AG04450 (cell line): ENCODE results near the gene CNKSR3. TPM values are rescaled to one million over a fixed set of nuclear protein-coding genes. Genes with fewer than 3 reads are reported as not detected.
A peak's percentile ranks its signal among the peaks of the same experiment; 100 is the strongest.

Experiments
- CTCF ChIA-PET: fragments of 300-600, 350-600 bp; formaldehyde crosslinking; extraction: SDS; loops from one replicate; lab custom pipeline; 2022; ENCODE audit warnings: antibody characterized with exemption, inconsistent platforms; lab: Charles Lee
- POLR2A ChIA-PET: fragments of 350-600 bp; formaldehyde crosslinking; extraction: SDS; loops from one replicate; lab custom pipeline; 2021; ENCODE audit warnings: antibody characterized with exemption, inconsistent platforms; lab: Yijun Ruan, JAX
- DNase-seq: peaks from one replicate; pipeline ENCODE4 v3.0.0-alpha.2; 2011; ENCODE audit warnings: low read depth, low spot score
- H3K27ac ChIP-seq: one replicate; pipeline ENCODE4 v1.5.1; 2012; ENCODE audit warnings: low read depth, low read length, control low read depth
- H3K27me3 ChIP-seq: one replicate; pipeline ENCODE4 v1.6.0; 2012; ENCODE audit warnings: low read length; ENCODE audit not compliant: control insufficient read depth, insufficient read depth
- H3K4me3 ChIP-seq: 2 replicates; pipeline ENCODE4 v1.5.1; 2011; ENCODE audit warnings: mild to moderate bottlenecking, low read depth, low read length, control low read depth
- H3K9me3 ChIP-seq: 2 replicates; pipeline ENCODE4 v1.5.1; 2012; ENCODE audit warnings: low read length; ENCODE audit not compliant: control insufficient read depth, insufficient read depth
- polyA minus RNA-seq: library from RNA; depleted of rRNA, polyadenylated mRNA; stranded (reverse); fragments of >200 nt; gene quantifications from 2 replicates; pipeline ENCODE4 v1.2.3, GENCODE V29; 2011; rRNA and poly(A)+ RNA removed
- polyA plus RNA-seq: library from polyadenylated mRNA; depleted of rRNA; stranded (reverse); fragments of >200 nt; gene quantifications from 2 replicates; pipeline ENCODE4 v1.2.3, GENCODE V29; 2011; rRNA removed
- TF ChIP-seq, protein P1 (sequence below): IDR thresholded peaks from 2 replicates; pipeline ENCODE4 v1.5.1; 2011; ENCODE audit warnings: low read depth, low read length, control low read depth, inconsistent platforms

Gene CNKSR3
- 8.6 and 10.1 TPM in 2 replicates for polyA plus RNA-seq
- polyA minus RNA-seq: 13.7 and 16.9 TPM in 2 replicates

DNA sequence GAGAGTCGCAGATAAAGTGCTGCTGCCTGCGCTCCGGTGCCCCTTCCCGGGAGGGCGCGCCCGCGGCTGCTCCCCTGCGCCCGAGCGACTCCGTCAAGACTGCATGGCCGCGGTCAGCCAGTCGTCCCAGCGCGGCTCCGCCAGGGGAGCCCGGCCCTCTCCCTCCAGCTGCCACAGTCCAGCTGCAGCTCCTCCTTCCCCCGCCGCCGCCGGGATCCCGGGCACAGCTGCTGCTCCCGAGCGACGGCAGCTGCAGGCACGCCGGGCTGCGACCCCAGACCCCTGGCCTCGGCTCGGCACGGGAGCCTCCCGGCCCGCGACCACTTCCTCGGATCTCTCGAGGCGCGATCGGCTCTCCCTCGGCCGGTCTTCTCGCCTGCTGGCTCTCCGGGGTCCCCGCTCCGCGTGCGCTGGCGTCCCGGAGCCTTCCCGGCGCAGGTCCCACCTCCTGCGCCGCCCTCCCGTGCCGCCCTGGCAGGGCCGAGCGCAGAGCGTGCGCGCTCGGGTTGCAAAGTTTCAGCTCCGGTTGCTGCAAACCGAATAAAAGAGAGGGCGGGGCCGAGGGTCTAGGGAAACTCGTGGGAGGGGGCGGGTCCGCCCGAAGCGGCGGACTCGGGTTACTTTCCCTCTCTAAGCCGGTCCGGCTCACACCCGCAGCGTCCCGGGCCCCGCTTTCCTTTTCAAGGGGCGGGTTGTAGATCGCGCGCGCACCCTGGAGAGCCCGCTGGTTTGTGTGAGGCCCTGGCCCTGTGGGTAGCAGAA lies at the start of gene CNKSR3:
TSS of gene CNKSR3 (minus strand) at position 542 of the 762 bp plus-strand sequence. CDS start 571 bp downstream, outside the sequence.
- peak; percentile 93 for DNase-seq
- ChIA-PET CTCF (interaction anchor here (0.6 to 1.7 kb wide), 8 partner anchors 10 to 357 kb away, joined by 3 to 7 read pairs (median 4); no protein-coding TSS in a partner anchor), POLR2A (interaction anchor here (0.6 to 1.9 kb wide), 10 partner anchors 29 to 1343 kb away, joined by 3 to 14 read pairs (median 4); no protein-coding TSS in a partner anchor)
- Histone ChIP-seq H3K9me3 (no peaks in the 10 kb centered on the region; the same call in 1 of the 2 replicates), H3K4me3 (peak within 1 kb of the TSS; percentile 93), H3K27ac (peak within 1 kb of the TSS; percentile 88), H3K27me3 (no peaks in the 10 kb centered on the region)
- TF ChIP-seq, protein P1, sequence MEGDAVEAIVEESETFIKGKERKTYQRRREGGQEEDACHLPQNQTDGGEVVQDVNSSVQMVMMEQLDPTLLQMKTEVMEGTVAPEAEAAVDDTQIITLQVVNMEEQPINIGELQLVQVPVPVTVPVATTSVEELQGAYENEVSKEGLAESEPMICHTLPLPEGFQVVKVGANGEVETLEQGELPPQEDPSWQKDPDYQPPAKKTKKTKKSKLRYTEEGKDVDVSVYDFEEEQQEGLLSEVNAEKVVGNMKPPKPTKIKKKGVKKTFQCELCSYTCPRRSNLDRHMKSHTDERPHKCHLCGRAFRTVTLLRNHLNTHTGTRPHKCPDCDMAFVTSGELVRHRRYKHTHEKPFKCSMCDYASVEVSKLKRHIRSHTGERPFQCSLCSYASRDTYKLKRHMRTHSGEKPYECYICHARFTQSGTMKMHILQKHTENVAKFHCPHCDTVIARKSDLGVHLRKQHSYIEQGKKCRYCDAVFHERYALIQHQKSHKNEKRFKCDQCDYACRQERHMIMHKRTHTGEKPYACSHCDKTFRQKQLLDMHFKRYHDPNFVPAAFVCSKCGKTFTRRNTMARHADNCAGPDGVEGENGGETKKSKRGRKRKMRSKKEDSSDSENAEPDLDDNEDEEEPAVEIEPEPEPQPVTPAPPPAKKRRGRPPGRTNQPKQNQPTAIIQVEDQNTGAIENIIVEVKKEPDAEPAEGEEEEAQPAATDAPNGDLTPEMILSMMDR: peak; percentile 37; the same call in 1 of the 2 replicates

DNA sequence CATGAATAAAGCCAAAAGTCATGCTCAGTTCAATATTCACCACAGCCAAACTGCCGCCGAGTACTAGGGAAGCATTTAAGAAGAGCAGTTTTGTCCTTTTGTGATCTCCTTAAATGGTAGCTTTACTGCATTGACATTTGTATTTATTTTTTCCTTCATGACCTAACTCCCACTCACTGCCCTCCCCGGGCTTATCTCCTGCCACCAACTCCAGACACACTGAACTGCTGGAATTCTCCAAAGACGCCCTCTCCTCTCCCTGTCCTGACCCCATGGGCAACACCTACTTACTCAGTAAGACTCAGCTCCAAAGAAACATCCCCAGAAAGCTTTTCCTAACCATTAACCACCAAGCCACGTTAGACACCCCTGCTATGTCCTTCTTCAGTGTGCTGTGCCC lies 48.5 kb upstream of the CNKSR3 start:
- Histone ChIP-seq H3K4me3 (no peak overlapping the region), H3K9me3 (no peaks in the 10 kb centered on the region), H3K27me3 (peaks cover 7% of the 10 kb centered on the region), H3K27ac (no peak overlapping the region)
- DNase-seq: no peak
- POLR2A ChIA-PET: no interaction called here
- TF ChIP-seq, protein P1: no peak
- CTCF ChIA-PET: no interaction called here

DNA sequence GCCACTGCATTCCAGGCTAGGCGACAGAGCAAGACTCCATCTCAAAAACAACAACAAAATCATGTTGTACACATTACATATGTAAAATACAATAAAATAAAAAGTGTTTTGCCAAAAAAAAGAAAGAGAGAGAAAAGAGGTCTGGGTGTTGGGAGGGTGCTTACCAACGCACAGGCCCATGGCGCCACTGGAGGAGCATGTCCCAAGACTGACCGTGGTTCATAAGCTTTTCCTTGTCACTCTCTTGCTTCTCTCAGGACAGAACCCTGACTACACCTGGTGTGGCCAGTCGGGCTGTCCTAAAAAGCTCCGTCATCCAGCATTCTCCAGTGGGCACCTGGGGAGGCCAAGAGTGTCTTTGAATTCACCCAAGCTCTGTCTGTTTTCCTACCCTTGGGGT lies 48.0 kb upstream of the CNKSR3 start:
- no peaks in the 10 kb centered on the region for H3K9me3 ChIP-seq
- CTCF ChIA-PET: interaction anchor here (1.0 kb wide), 1 partner anchor 14 kb away, joined by 3 read pairs; no protein-coding TSS in a partner anchor
- H3K4me3 ChIP-seq: no peak overlapping the region
- POLR2A ChIA-PET: no interaction called here
- TF ChIP-seq, protein P1: no peak
- no peak for DNase-seq
- H3K27ac ChIP-seq: no peak overlapping the region
- peaks cover 7% of the 10 kb centered on the region for H3K27me3 ChIP-seq

DNA sequence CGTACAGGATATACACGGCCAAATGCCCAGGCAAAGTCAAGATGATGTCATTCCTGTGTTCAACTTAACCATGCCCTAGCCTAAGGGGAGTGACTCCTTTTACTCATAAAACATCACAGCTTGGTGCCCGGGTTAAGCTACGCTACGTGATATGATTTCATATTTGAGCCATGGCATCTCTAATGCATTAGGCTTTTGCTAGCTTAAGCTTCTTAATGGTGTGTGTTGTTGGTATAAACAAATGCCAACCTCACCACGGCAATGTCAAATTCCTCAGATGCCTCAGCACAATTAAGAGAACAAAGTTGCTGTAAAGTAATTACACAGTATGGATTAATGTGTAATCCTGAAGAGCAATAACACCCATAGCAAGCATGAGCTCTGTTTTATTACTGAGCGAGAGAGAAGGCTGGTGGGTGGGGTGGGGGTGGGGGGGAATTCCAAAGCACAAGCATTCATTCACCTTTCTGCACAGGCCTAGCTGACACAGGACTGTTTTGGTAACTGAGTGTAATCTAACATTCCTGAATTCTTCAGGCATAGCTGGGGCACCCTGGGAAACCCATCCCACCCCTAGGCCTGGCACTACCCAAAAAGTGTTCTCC lies 44.7 kb upstream of the CNKSR3 start:
- Histone ChIP-seq H3K9me3 (no peaks in the 10 kb centered on the region), H3K4me3 (no peak overlapping the region), H3K27me3 (peaks cover 6% of the 10 kb centered on the region), H3K27ac (no peak overlapping the region)
- TF ChIP-seq, protein P1: no peak
- DNase-seq: no peak
- ChIA-PET POLR2A (no interaction called here), CTCF (interaction anchor here (0.6 kb wide), 1 partner anchor 64 kb away, joined by 3 read pairs; no protein-coding TSS in a partner anchor)
